Gastroesophageal sphincter (tissue), 4 donors: ENCODE results near the gene ZMPSTE24. TPM values are rescaled to one million over a fixed set of nuclear protein-coding genes. Genes with fewer than 3 reads are reported as not detected.
"Not testable (repeated sequence)": the region's sequence is repeated elsewhere in the genome, so short reads cannot be mapped to it uniquely, and the experiment has no call there.

ENCODE experiments used
- ATAC-seq: fragments of 150-250 bp; one replicate; pipeline ENCODE4 v1.9.1; 2016; ENCODE audit warnings: mild to moderate bottlenecking, moderate library complexity
- H3K27ac ChIP-seq, 4 donors: fragments of 200-600 bp; sonication (generic) in 3 of 4; 1 replicate in 3 of 4; 2 replicates in 1 of 4; pipeline ENCODE4 v1.5.1; 2016 to 2019
- H3K27me3 ChIP-seq: fragments of 200-600 bp; sonication (generic); one replicate; pipeline ENCODE4 v1.5.1; 2019
- H3K36me3 ChIP-seq, 2 donors: fragments of 200-600 bp; sonication (generic); one replicate each; pipeline ENCODE4 v1.5.1; 2019; ENCODE audit warnings: control low read depth in 1 of 2
- H3K4me1 ChIP-seq, 3 donors: fragments of 200-600 bp; sonication (generic); 1 replicate in 2 of 3; 2 replicates in 1 of 3; pipeline ENCODE4 v1.5.1; 2016 to 2019; ENCODE audit warnings: control low read depth in 2 of 3
- H3K4me3 ChIP-seq, 2 donors: fragments of 200-600 bp; sonication (generic); one replicate each; pipeline ENCODE4 v1.5.1; 2019; ENCODE audit warnings: mild to moderate bottlenecking in 1 of 2, moderate library complexity in 1 of 2
- H3K9me3 ChIP-seq, 3 donors: fragments of 200-600 bp; sonication (generic); one replicate each; pipeline ENCODE4 v1.5.1; 2017 to 2019; ENCODE audit warnings: control low read depth in 2 of 3
- EP300 ChIP-seq: sonication (generic); formaldehyde crosslinking; IDR thresholded peaks from one replicate; pipeline ENCODE4 v1.6.1; 2017; ENCODE audit warnings: antibody characterized with exemption, mild to moderate bottlenecking
- POLR2A ChIP-seq, 2 donors: fragments of 450-650 bp; IDR thresholded peaks; one replicate each; pipeline ENCODE4 v1.6.1; 2017; ENCODE audit warnings: antibody characterized with exemption in 2 of 2, mild to moderate bottlenecking in 2 of 2, moderate library complexity in 1 of 2
- POLR2AphosphoS5 ChIP-seq: sonication (generic); formaldehyde crosslinking; IDR thresholded peaks from one replicate; pipeline ENCODE4 v1.6.1; 2017; ENCODE audit warnings: antibody characterized with exemption
- WGBS, 2 donors: methylation state at CpG; one replicate each; pipeline ENCODE4 v1.1.5; 2018; ENCODE audit warnings: low coverage in 1 of 2; 5-methylcytosine and 5-hydroxymethylcytosine counted together
- total RNA-seq, 4 donors: library from RNA; depleted of rRNA; stranded (reverse); fragments of >200 nt; gene quantifications; one replicate each; pipeline ENCODE4 v1.1.0, GENCODE V29; 2016
- TF ChIP-seq, protein P1 (sequence below), 4 experiments: fragments of 200-600 bp in 2 of 4; fragments of 450-650 bp in 2 of 4; sonication (generic) in 1 of 4; IDR thresholded peaks; one replicate each; pipeline ENCODE4 v1.5.1; 2017 to 2019; ENCODE audit warnings: antibody characterized with exemption in 4 of 4, mild to moderate bottlenecking in 2 of 4, moderate library complexity in 2 of 4

The ZMPSTE24 gene
- total RNA-seq, 4 donors from 2014 or later: 49.0 to 76.1 (median 58.3) TPM

DNA sequence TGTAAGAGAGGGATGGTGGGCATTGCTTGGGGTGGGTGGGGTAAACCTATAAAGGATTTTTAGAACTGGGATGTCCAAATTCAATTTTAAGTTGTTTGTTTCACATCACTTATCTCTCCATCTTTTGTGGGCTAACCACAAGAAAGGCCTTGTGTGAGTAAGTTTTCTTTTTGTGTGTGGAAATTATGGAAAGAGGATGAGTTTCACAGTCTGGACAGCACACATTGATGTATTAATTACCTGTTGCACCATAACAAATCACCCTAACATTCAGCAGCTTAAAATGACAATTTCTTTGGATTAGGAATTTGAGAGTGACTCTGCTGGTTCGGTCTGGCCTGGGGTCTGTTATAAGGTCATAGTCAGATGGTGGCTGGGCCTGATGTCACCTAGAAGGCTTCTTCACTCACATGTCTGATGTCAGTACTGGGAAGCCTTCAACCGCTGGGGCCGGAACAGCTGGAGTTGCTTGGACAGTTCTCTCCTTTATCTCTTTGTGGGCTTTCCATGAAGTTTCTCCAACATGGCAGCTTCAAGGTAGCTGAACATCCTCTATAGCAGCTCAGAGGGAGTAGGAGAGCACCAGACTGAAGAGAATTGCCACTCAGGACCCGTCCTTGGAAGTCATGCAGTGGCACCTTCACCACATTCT lies 61.1 kb downstream of the ZMPSTE24 start:
- Histone ChIP-seq H3K4me3 (no peak overlapping the region), H3K27ac (no peak overlapping the region), H3K27me3 (peaks cover 41% of the 10 kb centered on the region), H3K9me3 (no peaks in the 10 kb centered on the region), H3K36me3 (no peaks in the 10 kb centered on the region), H3K4me1 (peaks cover 0 to 35% (median 15%) of the 10 kb centered on the region in 3 donors)
- no peak for TF ChIP-seq EP300
- no peak for TF ChIP-seq POLR2AphosphoS5
- TF ChIP-seq, protein P1, sequence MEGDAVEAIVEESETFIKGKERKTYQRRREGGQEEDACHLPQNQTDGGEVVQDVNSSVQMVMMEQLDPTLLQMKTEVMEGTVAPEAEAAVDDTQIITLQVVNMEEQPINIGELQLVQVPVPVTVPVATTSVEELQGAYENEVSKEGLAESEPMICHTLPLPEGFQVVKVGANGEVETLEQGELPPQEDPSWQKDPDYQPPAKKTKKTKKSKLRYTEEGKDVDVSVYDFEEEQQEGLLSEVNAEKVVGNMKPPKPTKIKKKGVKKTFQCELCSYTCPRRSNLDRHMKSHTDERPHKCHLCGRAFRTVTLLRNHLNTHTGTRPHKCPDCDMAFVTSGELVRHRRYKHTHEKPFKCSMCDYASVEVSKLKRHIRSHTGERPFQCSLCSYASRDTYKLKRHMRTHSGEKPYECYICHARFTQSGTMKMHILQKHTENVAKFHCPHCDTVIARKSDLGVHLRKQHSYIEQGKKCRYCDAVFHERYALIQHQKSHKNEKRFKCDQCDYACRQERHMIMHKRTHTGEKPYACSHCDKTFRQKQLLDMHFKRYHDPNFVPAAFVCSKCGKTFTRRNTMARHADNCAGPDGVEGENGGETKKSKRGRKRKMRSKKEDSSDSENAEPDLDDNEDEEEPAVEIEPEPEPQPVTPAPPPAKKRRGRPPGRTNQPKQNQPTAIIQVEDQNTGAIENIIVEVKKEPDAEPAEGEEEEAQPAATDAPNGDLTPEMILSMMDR (IDR thresholded peaks at IDR 0.05): no peak
- TF ChIP-seq POLR2A (IDR thresholded peaks at IDR 0.05): no peak
- WGBS, 2 donors: 86 to 90% methylated on average over 4 of the region's 4 CpGs
- no peak for ATAC-seq

DNA sequence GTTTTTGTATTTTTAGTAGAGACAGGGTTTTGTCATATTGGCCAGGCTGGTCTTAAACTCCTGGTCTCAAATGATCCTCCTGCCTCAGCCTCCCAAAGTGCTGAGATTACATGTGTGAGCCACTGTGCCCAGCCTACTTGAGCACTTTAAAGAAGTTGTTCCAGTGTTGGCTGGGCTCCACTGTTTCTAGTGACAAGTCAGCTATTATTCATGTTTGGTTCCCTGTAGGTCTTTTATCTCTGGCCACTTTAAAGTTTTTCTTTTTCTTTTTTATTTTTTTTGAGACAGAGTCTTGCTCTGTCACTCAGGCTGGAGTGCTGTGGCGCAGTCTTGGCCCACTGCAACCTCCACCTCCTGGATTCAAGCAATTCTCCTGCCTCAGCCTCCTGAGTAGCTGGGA lies 73.4 kb downstream of the ZMPSTE24 start:
- 100% methylated on average over 1 of the region's 1 CpG; no CpG with 5 or more reads in 1 of the 2 donors for WGBS, 2 donors
- not testable (repeated sequence) for H3K27me3 ChIP-seq, ATAC-seq, H3K9me3 ChIP-seq, H3K27ac ChIP-seq, H3K4me3 ChIP-seq, H3K36me3 ChIP-seq, H3K4me1 ChIP-seq

DNA sequence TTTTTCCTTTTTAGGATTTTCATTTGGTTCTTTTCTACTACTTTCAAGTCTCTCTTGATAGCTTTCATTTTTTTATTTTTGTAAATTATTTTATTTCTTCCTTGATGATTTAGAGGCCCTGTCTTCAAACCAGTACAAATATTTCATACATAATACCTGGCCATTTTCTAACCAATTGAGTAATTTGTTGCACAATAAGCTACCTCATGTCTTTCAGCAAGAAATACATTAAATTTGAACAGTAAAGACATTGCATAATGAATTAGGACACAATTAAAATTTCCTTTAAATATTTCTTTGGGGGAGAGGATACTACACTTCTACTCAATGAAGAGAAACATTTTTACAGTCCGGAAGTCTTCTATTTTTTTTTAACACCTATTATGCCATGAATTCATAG lies 74.7 kb downstream of the ZMPSTE24 start:
- H3K9me3 ChIP-seq: peaks cover 0 to 1% (median 0%) of the 10 kb centered on the region in 3 donors
- H3K4me3 ChIP-seq: no peak overlapping the region
- peaks cover 6% of the 10 kb centered on the region for H3K27me3 ChIP-seq
- TF ChIP-seq POLR2AphosphoS5 (no peak), EP300 (no peak), POLR2A (IDR thresholded peaks at IDR 0.05) (no peak)
- TF ChIP-seq, protein P1 (IDR thresholded peaks at IDR 0.05): no peak
- H3K27ac ChIP-seq: no peak overlapping the region
- no peaks in the 10 kb centered on the region for H3K4me1 ChIP-seq
- 87 to 100% methylated on average over 1 of the region's 1 CpG for WGBS, 2 donors
- no peak for ATAC-seq
- H3K36me3 ChIP-seq: no peaks in the 10 kb centered on the region

GRCh38 chr1:40337443-40337842 lies 79.4 kb downstream of the ZMPSTE24 start:
- Histone ChIP-seq H3K27ac (no peak overlapping the region), H3K27me3 (peaks cover 12% of the 10 kb centered on the region), H3K4me1 (peaks cover 0 to 6% (median 0%) of the 10 kb centered on the region in 3 donors), H3K4me3 (no peak overlapping the region), H3K36me3 (no peaks in the 10 kb centered on the region), H3K9me3 (no peaks in the 10 kb centered on the region)
- WGBS, 2 donors: 79 to 93% methylated on average over 5 to 8 of the region's 8 CpGs
- TF ChIP-seq, protein P1 (IDR thresholded peaks at IDR 0.05): no peak
- no peak for TF ChIP-seq POLR2A (IDR thresholded peaks at IDR 0.05)
- no peak for TF ChIP-seq EP300
- no peak for TF ChIP-seq POLR2AphosphoS5
- ATAC-seq: no peak

GRCh38 chr1:40338745-40339419 lies 80.8 kb downstream of the ZMPSTE24 start:
- no peaks in the 10 kb centered on the region for H3K9me3 ChIP-seq
- H3K27me3 ChIP-seq: peaks cover 12% of the 10 kb centered on the region
- peaks cover 0 to 6% (median 0%) of the 10 kb centered on the region in 3 donors for H3K4me1 ChIP-seq
- no peaks in the 10 kb centered on the region for H3K36me3 ChIP-seq
- no peak overlapping the region for H3K27ac ChIP-seq
- ATAC-seq: peak; percentile 60
- H3K4me3 ChIP-seq: no peak overlapping the region
- TF ChIP-seq, protein P1 (IDR thresholded peaks at IDR 0.05): peak; percentile 91 to 98 (median 95)
- no peak for TF ChIP-seq EP300
- 19 to 35% methylated on average over 4 to 7 of the region's 21 CpGs for WGBS, 2 donors
